ENCODE measurements around the gene TRMT112. TPM values are rescaled to one million over a fixed set of nuclear protein-coding genes. Genes with fewer than 3 reads are reported as not detected.

Gene TRMT112
- total RNA-seq, 2 donors from 2014 or later = 171 to 203 TPM

- peak in 1 of 2 donors; percentile 25 for ATAC-seq
- Mint-ChIP-seq H3K9me3 (no peaks in the 10 kb centered on the region), H3K4me1 (ENCODE audit: low read depth in 2 of 2) (peaks cover 7 to 8% of the 10 kb centered on the region in 2 donors), H3K36me3 (no peaks in the 10 kb centered on the region), H3K27ac (no peak overlapping the region), H3K27me3 (peaks cover 36% of the 10 kb centered on the region in 2 donors), H3K4me3 (peak overlapping the region; percentile 30)
- DNase-seq (ENCODE audit: low spot score) = no peak
Observed at GRCh38 chr11:64292460-64293254, 24.7 kb downstream of the TRMT112 start.

GRCh38 chr11:64291752-64292459 is 25.5 kb downstream of the TRMT112 start:
- ATAC-seq (peak; percentile 15 to 33), DNase-seq (ENCODE audit: low spot score) (no peak)
- Mint-ChIP-seq H3K27me3 (peaks cover 29 to 32% of the 10 kb centered on the region in 2 donors), H3K36me3 (no peaks in the 10 kb centered on the region), H3K4me1 (ENCODE audit: low read depth in 2 of 2) (peaks cover 6 to 9% of the 10 kb centered on the region in 2 donors), H3K27ac (no peak overlapping the region), H3K9me3 (no peaks in the 10 kb centered on the region), H3K4me3 (no peak overlapping the region)

- Mint-ChIP-seq H3K27ac (no peak within 1 kb of the TSS), H3K4me3 (peak within 1 kb of the TSS; percentile 74), H3K36me3 (no peaks in the 10 kb centered on the region), H3K4me1 (ENCODE audit: low read depth in 2 of 2) (peaks cover 12 to 15% of the 10 kb centered on the region in 2 donors), H3K27me3 (peaks cover 29% of the 10 kb centered on the region in 2 donors), H3K9me3 (no peaks in the 10 kb centered on the region)
- DNase-seq (ENCODE audit: low spot score) (no peak), ATAC-seq (no peak)
Observed at GRCh38 chr11:64291262-64291751, 26.1 kb downstream of the TRMT112 start, which contains the start of gene KCNK4. TSS of gene KCNK4 (plus strand) at chr11:64291302. CDS start at chr11:64293019, 1,717 bp downstream.

- Mint-ChIP-seq H3K9me3 (no peaks in the 10 kb centered on the region), H3K4me3 (peak overlapping the region; percentile 74), H3K36me3 (no peaks in the 10 kb centered on the region), H3K4me1 (ENCODE audit: low read depth in 2 of 2) (peaks cover 14 to 16% of the 10 kb centered on the region in 2 donors), H3K27me3 (peaks cover 25 to 29% of the 10 kb centered on the region in 2 donors), H3K27ac (no peak overlapping the region)
- ATAC-seq (no peak), DNase-seq (ENCODE audit: low spot score) (no peak)
Observed at GRCh38 chr11:64290352-64291261, 26.8 kb downstream of the TRMT112 start.

GRCh38 chr11:64289002-64289564 is 28.3 kb downstream of the TRMT112 start:
- ATAC-seq (no peak), DNase-seq (ENCODE audit: low spot score) (no peak)
- H3K4me1 Mint-ChIP-seq (ENCODE audit: low read depth in 2 of 2) = peaks cover 16% of the 10 kb centered on the region in 2 donors
- H3K4me3 Mint-ChIP-seq = no peak overlapping the region
- H3K9me3 Mint-ChIP-seq = no peaks in the 10 kb centered on the region
- no peak overlapping the region for H3K27ac Mint-ChIP-seq
- peaks cover 15 to 19% of the 10 kb centered on the region in 2 donors for H3K27me3 Mint-ChIP-seq
- H3K36me3 Mint-ChIP-seq = no peaks in the 10 kb centered on the region

GRCh38 chr11:64288353-64288750 is 29.0 kb downstream of the TRMT112 start:
- H3K36me3 Mint-ChIP-seq = no peaks in the 10 kb centered on the region
- peaks cover 16 to 19% of the 10 kb centered on the region in 2 donors for H3K4me1 Mint-ChIP-seq (ENCODE audit: low read depth in 2 of 2)
- H3K4me3 Mint-ChIP-seq = no peak overlapping the region
- peaks cover 14 to 17% of the 10 kb centered on the region in 2 donors for H3K27me3 Mint-ChIP-seq
- ATAC-seq (no peak), DNase-seq (ENCODE audit: low spot score) (no peak)
- no peaks in the 10 kb centered on the region for H3K9me3 Mint-ChIP-seq
- H3K27ac Mint-ChIP-seq = no peak overlapping the region

- Mint-ChIP-seq H3K27ac (no peak overlapping the region), H3K4me1 (ENCODE audit: low read depth in 2 of 2) (peaks cover 18 to 19% of the 10 kb centered on the region in 2 donors), H3K4me3 (no peak overlapping the region), H3K27me3 (peaks cover 10 to 11% of the 10 kb centered on the region in 2 donors), H3K9me3 (no peaks in the 10 kb centered on the region), H3K36me3 (no peaks in the 10 kb centered on the region)
- DNase-seq (ENCODE audit: low spot score) (no peak), ATAC-seq (no peak)
Observed at GRCh38 chr11:64287676-64288352, 29.5 kb downstream of the TRMT112 start.

GRCh38 chr11:64286801-64287159 is 30.6 kb downstream of the TRMT112 start:
- DNase-seq (ENCODE audit: low spot score) = no peak
- Mint-ChIP-seq H3K27me3 (peaks cover 6 to 8% of the 10 kb centered on the region in 2 donors), H3K9me3 (no peaks in the 10 kb centered on the region), H3K27ac (peak overlapping the region; percentile 73 to 82), H3K4me3 (peak overlapping the region; percentile 84), H3K4me1 (ENCODE audit: low read depth in 2 of 2) (peaks cover 19% of the 10 kb centered on the region in 2 donors), H3K36me3 (no peaks in the 10 kb centered on the region)
- no peak for ATAC-seq

GRCh38 chr11:64285885-64286800 is 31.2 kb downstream of the TRMT112 start:
- DNase-seq (ENCODE audit: low spot score) = no peak
- peaks cover 6 to 8% of the 10 kb centered on the region in 2 donors for H3K27me3 Mint-ChIP-seq

GRCh38 chr11:64284962-64285884 is 32.1 kb downstream of the TRMT112 start, which contains the start of gene GPR137:
TSS of gene GPR137 (plus strand) at chr11:64285848. CDS start at chr11:64286525, 677 bp downstream.
- H3K27me3 Mint-ChIP-seq = no peaks in the 10 kb centered on the region
- no peaks in the 10 kb centered on the region for H3K36me3 Mint-ChIP-seq
- peaks cover 14 to 22% of the 10 kb centered on the region in 2 donors for H3K4me1 Mint-ChIP-seq (ENCODE audit: low read depth in 2 of 2)
- H3K4me3 Mint-ChIP-seq = peak within 1 kb of the TSS; percentile 85
- H3K9me3 Mint-ChIP-seq = no peaks in the 10 kb centered on the region
- H3K27ac Mint-ChIP-seq = peak within 1 kb of the TSS; percentile 82 to 83
- DNase-seq (ENCODE audit: low spot score) (peak; percentile 93), ATAC-seq (peak; percentile 78 to 85)

More at GRCh38 chr11:64285885-64286800, 31.2 kb downstream of the TRMT112 start:
- H3K4me1 Mint-ChIP-seq (ENCODE audit: low read depth in 2 of 2) = peaks cover 19 to 24% of the 10 kb centered on the region in 2 donors
- no peak for ATAC-seq
- H3K9me3 Mint-ChIP-seq = no peaks in the 10 kb centered on the region
- H3K36me3 Mint-ChIP-seq = no peaks in the 10 kb centered on the region
- peak overlapping the region; percentile 84 for H3K4me3 Mint-ChIP-seq
- H3K27ac Mint-ChIP-seq = peak overlapping the region; percentile 82
